NCI-H1092 treated with DMSO at 0.1 percent for 48 hours (cell line): Measurements from ENCODE around the gene SPATA31C2.
"Not testable (repeated sequence)": the region's sequence is repeated elsewhere in the genome, so short reads cannot be mapped to it uniquely, and the experiment has no call there.

Experiments
- DNase-seq: peaks from one replicate; lab custom pipeline; 2025; lab: John Stamatoyannopoulos, UW

Gene SPATA31C2

DNA sequence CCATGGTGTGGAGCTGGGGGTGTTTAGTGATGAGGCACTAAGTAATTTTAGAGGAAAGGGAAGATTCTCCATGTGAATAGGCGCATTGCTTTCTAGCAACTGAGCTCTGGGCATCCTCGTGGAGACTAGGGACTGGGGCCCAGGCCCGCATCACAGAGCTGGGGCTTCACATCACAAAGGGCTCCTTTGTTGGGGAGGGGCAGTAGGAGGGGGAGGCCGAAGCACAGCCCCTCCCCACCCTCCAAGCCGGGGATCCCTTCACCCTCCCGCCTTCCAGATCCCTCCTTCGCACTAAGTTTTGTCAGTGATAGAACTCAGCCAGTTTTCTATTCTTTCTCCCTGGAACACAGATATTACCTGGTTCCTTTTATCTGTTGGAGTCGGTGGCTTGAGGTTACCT lies at the start of gene SPATA31C2:
Gene SPATA31C2, minus strand, starts transcription at position 101 of the 400 bp plus-strand sequence. Its CDS starts 29 bp downstream, at position 72.
- not testable (repeated sequence) for DNase-seq

DNA sequence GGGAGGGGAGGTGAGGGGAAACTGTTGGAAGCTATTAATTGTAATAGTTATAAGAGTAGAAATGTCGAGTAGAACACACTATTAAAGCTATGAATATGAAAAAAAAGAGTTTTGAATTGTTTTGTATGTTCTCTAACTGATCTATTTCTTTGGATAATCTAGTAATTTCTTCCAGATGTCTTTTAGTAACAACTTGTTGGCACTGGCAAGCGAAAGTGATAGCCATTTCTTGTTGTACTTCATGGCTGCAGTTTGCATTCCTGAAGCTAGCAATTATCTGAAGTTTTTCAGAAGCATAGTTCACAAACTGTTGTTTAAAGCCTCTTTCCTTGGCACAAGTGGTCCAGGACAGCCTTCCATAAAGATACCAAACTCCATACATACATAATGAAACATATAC lies 49.4 kb upstream of the SPATA31C2 start:
- no peak for DNase-seq

DNA sequence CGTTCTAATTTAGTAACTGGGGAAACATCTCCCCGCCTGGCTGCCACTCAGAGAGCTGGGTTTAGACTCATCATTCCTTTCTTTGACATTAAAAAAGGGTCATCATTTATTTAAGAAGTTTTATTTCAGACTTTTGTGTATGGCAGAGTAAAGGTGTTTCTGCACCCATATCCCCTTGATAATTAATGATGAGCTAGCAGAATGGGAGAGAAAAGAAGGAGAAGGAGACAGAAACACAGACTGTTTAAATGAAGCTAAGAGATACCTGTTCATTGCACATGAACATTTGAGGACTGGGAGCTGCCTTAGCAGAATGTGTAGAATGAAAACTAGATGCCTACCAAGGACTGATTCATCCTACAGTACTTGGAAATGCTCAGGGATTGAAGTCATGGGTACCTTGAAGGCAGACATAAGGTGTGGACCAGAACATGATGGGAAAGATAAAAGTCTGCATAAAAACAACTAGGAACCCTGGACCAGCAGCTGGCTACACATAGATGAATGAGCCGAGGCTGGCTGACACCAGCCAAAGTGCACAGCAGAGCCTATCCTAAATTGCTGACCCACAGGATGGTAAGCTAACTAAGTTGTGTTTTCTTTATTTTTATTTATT lies 48.3 kb upstream of the SPATA31C2 start:
- DNase-seq: no peak

DNA sequence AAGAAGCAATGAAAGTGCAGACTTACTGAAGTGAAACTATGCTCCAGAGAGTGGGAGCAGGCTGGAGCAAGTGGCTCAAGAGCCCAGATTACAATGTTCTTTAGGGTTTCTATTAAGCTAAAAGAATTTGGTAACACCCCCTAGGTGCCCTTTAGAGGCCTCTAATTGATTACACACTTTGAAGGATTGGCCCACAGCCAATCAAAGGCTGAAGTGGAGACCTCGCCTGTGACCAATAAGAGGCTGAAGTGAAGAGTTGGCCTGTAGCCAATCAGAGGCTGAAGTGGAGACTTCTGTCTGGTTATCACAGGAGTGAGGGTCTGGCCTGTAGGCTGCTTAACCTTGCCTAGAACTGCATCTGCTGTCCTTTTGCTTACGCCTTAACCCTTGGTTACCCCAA lies 46.7 kb upstream of the SPATA31C2 start:
- DNase-seq: peak; percentile 17

DNA sequence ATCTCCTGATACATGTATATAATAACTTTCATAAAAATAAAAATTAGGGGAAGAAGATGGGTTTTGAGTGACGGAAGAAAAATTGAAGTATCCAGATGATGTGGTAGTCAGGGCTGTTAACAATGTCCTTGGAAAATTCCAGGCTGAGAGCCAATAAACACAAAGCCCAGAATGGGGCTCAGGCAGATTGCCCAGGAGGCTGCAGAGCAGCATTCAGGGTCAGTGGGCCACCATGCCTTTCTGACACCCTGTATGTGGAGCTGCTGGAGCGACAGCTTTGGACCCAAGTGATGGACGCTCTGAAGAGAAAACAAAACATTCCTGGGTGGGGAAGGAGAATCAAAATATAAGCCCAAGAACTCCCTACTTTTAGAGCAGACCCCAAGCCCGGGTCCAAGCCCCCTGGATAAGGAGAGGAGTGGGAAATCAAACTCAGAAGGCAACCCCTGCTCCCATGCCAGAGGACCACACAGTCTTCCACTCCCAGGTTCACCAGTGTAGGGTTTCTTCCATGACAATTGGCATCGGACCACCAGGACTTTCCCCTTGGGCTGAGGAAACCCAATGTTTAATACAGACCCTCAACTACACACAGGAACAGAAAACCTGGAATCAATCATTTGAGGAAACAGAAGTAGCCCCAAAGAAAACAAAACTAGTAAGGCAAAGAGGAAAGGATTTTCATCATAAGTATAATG lies 45.7 kb upstream of the SPATA31C2 start:
- DNase-seq: no peak

DNA sequence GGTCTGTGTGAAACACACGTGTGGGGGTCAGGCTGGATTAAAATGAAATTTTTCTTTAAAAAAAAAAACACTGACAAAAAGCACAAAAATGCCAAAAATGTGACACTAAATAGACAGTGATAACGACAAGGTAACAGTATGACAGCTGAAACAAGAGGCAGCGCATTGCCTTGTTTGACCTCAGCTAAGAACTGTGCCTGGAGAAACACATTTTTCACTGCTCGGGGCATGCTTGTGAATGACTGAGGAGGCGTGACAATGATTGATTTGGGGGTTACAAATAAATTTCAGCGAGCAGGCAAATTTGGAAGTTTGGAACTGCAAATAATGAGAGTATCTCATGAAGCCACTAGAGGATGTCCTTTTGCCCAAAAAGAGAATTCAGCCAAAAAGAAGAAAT lies 44.2 kb upstream of the SPATA31C2 start:
- DNase-seq: no peak

DNA sequence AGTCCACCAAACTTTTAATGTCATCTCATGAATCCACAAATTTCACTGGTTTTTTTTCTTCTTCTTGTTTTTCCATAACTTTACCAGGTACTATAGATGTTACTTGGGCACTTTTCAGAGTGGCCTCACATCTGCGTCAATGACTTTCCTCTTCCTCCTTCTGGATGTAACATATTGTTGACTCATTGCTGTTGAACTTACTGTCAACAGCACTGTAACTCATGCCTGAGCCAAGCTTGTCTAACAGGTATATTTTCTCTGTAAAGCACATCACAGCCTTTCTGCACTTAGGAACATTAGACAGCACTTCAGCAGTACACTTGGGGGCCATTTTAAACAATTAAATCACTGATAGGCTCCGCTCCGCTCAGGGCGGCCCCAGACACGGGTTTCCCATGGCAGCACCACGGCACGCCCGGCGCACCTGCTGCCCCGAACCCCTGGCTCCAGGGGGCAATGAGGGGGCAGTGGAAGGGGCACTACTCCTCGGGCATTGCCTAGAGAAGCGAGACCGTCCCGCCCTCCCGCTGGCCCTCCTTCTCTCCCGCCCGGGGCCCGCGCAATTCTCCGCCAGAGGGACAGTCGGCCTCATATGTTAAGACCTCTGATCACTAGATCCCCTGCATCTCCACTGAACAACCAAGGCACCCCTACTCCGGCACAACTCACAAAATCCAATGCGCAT lies 41.9 kb upstream of the SPATA31C2 start:
- DNase-seq: no peak

DNA sequence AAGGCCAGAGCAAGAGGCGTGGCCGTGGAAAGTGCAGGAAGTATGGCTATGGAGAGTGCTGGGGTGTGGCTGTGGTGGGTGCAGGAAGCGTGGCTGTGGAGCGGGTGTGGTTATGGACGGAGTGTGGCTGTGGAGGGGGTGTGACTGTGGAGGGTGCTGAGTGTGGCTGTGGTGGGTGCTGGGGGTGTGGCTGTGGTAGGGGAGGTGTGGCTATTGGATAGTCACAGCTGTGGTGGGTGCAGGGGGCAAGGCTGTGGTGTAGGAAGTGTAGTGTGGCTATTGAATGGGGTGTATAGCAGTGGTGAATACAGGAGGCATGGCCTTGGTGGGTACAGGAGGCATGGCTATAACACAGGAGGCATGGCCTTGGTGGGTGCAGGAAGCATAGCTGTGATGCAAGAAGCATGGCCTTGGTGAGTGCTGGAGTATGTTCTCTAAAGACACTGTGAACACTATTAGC lies 40.8 kb upstream of the SPATA31C2 start:
- DNase-seq: no peak

DNA sequence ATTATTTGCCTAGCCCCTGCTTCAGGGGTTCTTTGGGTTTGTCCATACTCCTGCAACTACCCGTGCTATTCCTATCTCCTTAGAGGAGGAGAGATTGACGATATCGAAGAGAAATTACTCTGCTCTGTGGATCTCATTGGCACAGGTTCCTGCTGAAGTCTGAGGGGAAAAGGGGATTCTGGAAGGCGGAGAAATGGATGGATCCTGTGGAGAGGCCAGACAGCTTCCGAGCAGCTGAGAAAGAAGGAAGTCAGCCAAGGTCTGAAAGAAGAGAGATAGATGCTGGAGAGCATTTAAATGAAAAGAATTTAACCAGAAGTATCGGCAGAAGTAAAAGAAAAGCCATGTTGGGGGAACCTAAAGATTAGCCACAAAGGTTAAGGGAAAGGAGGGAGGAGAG lies 40.4 kb upstream of the SPATA31C2 start:
- DNase-seq: no peak

DNA sequence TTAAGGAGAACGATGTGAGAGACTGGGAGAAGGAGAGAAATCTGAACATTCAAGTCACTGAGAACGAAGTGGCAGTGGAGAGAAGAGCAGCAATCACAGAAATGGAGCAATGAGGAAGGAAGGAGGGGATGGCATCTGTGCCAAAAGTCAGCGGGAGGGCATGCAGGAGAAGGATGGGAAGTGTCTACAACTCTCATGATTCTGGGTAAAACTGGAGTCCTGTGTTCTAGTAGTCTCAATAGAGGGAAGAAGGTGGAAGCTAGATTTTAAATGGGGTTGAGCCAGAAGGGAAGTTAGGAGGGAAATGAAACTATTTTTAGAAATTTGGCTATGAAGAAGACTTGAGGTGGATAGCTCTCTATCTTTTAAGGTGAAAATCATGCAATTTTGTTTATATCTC lies 39.1 kb upstream of the SPATA31C2 start:
- no peak for DNase-seq

DNA sequence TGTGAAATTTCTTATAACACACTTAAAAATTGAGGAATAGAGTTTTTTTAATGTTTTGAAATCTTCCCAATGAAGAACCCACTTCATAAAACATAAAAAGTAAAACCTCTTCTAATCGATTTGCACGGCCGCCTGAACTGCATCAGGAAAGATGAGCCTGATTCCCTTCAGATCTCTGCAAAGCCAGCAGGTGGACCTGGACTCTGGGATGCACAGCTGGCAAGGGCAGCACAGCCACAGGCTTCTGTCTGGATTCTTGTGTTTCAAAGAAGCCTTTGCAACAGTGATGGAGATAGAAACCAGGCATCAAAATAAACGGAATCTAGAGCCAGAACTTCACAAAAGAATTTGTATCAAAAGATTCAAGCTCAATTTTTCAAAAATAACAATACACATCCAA lies 36.0 kb upstream of the SPATA31C2 start:
- peak; percentile 5 for DNase-seq

DNA sequence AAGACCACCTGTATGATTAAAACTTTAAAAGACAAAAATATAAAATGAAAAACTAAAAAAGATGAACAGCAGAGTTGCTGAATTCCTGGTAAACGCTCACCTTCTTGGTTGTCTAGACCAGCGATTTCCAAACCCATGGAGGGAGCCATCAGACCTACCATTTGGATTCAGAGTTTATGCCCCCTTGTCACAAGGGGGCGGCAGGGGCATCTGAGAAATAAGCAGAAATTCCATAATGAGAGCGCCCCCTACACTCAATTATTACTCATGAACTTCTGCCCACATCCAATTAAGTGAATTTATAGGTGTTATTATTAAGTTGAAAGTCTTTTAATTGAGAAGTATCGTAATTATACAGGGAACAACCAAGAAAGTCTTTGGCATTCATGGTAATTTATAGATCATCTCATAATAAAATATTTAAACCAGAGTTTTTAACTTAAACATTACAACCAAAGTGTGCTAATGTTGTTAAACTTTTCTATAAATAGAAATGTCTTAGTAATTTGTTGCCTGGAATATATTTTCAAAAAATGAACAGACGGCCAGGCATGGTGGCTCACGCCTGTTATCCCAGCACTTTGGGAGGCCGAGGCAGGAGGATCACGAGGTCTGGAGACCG lies 35.2 kb upstream of the SPATA31C2 start:
- peak; percentile 52 for DNase-seq

DNA sequence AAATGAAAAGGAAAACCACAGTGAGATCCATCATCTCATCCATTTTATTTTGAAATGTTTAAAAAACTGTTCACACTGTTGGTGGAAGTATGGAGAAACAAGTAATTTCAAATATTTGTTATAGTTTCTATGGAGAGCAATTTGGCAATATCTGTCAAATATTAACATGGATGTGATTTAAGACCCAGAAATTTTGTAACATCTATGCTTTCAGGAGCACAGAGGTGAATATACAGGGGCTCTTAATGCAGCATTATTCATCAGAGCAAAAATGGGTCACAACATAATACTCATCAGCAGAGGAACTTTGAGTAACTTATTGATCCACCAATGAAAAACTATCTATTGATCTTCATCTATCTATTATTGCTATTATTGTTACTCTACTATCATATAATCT lies 31.4 kb upstream of the SPATA31C2 start:
- no peak for DNase-seq

DNA sequence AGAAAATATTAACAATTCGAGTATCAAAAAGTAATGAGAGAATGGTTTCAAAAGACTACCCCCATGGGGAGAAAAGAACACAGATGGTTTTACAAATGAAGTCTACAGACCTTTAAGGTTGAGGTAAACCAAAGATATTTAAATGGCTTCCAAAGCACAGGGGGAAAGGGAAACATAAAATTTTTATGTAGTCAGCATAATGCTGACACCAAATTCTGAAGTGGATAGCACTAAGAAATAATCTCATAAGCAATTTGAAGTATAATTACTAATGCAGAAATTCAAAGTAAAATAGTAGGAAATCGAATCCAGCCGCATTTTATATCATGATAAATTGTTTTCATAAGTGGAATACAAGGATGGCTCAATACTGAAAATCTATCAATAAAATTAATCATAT lies 30.3 kb upstream of the SPATA31C2 start:
- DNase-seq: no peak

DNA sequence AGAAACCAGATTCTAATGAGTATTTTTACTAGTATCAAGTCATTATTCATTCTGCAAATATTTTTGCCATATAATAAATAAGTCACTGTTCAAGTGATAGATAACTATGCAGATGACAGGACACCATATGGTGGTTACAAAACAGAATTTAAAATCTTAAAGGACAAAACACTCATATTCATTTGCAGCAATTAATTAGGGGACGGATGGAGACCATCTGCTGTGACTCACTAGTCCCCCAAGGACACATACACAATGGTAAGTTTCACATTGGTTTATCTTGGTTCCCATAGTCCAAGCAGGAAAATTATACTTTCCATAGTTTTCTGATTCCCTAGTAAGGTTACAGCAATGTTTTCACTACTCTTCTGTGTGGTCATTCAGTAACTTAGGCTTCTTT lies 28.4 kb upstream of the SPATA31C2 start:
- no peak for DNase-seq

DNA sequence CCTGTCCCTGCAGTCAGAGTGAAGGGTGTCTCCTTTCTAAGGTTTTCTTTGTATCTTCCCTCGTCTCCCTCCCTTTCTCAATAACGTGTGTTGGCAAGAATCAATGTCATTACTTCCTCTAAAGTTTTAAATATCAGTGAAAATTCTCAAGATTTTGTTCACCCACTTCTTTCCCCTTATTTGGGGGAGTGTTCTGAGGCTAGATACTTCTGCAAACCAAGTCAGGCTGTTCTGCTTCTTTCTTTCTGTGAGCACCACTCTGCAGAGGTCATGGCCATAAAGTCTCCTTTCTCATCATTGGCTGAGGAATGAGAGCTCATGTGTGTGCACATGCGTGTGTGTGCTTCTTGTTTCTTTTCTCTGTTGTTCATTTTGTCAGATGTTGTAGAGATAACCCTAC lies 26.6 kb upstream of the SPATA31C2 start:
- no peak for DNase-seq

DNA sequence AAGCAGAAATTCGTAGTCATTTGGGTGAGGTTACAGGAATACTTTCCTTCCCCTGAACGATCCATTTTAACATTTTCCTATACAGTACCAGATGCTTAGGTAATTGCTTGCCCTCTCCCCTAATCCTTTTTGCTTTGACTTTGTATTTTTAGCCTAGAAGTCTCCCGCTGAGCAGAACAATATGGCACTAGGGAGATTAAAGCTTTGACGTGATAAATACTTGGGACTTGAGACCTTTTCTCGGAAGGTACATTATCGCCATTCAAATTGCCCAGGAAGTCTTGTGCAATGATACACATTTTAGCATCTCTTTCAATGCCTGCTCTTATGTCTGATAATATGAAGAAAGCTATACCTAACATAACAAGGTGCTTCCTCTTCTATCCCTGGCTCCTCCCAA lies 22.9 kb upstream of the SPATA31C2 start:
- DNase-seq: no peak

DNA sequence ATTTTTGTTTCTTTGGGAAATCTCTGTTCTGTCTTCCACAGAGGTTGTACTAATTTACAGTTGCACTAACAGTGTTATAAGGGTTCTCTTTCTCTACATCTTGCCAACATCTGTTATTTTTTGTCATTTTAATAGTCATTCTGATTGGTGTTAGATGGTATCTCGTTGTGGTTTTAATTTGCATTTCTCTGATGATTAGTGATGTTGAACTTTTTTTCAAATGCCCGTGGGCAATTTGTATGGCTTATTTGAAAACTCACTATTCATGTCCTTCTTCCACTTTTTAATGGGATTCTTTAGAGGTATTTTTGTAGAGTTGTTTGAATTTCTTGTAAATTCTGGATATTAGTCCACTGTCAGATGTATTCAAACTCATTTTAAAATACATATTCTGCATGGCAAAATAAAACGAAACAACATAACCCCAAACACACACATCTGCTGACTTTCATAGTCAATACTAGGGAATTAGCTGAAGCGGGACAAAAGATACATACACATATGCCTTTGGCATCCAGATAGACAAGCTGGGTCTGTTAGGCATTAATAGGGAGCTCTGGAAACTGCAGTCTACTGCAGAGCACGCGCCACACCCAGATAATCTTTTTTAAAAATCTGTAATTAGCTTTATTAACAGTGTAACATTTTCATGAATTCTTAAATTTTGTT lies 5.8 kb upstream of the SPATA31C2 start:
- no peak for DNase-seq

DNA sequence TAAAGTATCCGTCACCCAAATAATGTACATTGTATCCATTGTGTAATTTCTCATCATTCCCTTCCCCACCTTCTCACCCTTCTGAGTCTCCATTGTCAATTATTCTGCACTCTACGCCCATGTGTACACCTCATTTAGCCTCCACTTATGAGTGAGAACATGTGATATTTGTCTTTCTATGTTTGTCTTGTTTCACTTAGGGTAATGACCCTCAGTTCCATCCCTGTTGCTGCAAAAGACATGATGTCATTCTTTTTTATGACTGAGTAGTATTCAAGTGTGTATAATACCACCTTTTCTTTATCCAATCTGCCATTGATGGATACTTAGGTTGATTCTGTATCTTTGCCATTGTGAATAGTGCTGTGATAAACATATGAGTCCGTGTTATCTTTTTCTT lies 4.9 kb upstream of the SPATA31C2 start:
- no peak for DNase-seq

DNA sequence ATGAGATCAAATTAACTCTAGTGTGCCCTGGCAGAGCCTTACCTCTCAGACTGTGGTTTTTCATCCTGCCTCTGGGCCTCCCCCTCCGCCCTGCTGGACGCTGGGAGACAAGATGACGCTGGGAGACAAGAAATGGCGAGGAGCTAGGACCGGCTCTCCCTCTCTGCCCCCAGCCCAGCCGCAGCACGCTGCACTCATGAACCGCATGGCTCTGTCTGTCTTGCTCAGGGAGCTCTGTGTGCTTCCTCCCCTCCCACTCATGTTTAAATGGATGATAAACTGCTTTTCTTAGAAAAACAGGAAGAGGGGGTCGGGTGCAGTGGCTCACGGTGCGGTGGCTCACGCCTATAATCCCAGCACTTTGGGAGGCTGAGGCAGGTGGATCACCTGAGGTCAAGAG lies 4.7 kb downstream of the SPATA31C2 start:
- DNase-seq: not testable (repeated sequence)

DNA sequence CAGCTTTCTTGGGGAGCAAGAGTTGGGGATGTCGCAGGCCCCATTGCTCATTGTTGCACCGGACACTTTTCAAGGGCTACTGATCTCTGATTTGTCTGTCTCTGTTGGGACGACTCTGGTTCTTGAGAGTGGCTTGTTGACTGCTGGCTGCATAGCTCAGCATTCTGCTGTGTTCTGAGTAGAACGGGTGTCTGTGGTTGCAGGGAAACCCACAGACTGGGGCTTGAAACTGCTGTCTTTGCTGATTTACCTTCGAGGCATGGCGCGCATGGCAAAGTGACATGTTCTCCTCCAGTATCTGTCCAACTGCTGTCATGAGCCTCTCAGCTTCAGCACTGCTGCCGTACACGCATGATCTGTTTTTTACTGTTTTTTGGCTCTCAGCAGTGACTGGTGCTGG lies 8.7 kb downstream of the SPATA31C2 start:
- not testable (repeated sequence) for DNase-seq

DNA sequence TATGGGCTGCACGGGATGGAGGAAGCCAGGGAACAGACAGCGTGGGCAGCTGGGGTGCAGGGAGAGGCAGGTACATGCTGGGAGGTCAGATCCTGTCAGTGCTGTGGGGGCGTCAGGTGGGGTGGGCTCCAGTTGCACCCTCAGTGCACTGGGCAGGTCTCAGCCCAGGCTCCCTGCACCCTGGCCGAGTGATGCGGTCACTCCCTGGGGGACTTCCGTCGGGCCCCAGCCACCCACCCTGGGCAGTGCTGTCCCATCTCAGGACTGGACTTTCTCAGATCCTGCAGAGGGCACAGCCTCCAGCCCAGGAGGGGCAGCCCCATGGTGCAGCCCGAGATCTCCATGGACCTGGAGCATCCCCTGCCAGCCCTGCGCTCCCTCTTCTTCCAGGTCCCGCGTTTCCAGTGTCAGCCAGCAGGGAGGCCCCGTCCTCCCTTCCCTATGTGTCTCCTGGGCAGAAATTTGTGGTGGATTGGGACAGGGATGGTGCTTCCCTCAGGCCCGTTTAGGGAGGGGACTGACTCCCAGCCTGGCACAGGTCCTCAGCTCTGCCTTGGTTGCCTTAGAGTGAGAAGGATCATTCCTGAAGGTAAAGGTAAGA lies 10.5 kb downstream of the SPATA31C2 start:
- DNase-seq: not testable (repeated sequence)
